Colon (tissue), 2 donors: ENCODE measurements around the gene ELOVL3.
"Not testable (repeated sequence)": the region's sequence is repeated elsewhere in the genome, so short reads cannot be mapped to it uniquely, and the experiment has no call there.

Experiments
- FAIRE-seq: peaks from 2 replicates; lab custom pipeline; 2012; peaks lifted over from hg19 to GRCh38; lab: Jason Lieb, UNC
- donor health status: control.
- donor health status: control.

ELOVL3 gene

GRCh38 chr10:102225646-102226541 lies at the start of gene ELOVL3:
TSS of gene ELOVL3 (plus strand) at chr10:102226299. CDS start at chr10:102226549, 250 bp downstream.
- no peak for FAIRE-seq

GRCh38 chr10:102184606-102185005 lies 41.5 kb upstream of the ELOVL3 start:
- no peak for FAIRE-seq

GRCh38 chr10:102185272-102185671 lies 40.8 kb upstream of the ELOVL3 start:
- FAIRE-seq, result no peak

- FAIRE-seq, result no peak
Observed at GRCh38 chr10:102185811-102186527, 40.1 kb upstream of the ELOVL3 start.

- FAIRE-seq, result no peak
Observed at GRCh38 chr10:102188298-102188940, 37.7 kb upstream of the ELOVL3 start.

- FAIRE-seq, result not testable (repeated sequence)
Observed at GRCh38 chr10:102188941-102189898, 36.9 kb upstream of the ELOVL3 start.

- no peak for FAIRE-seq
Observed at GRCh38 chr10:102191956-102192355, 34.1 kb upstream of the ELOVL3 start.

- no peak for FAIRE-seq
Observed at GRCh38 chr10:102195296-102195870, 30.7 kb upstream of the ELOVL3 start.

GRCh38 chr10:102196893-102197292 lies 29.2 kb upstream of the ELOVL3 start:
- FAIRE-seq, result no peak

- FAIRE-seq, result no peak
Observed at GRCh38 chr10:102198027-102198426, 28.1 kb upstream of the ELOVL3 start.

GRCh38 chr10:102200751-102201640 lies 25.1 kb upstream of the ELOVL3 start:
- FAIRE-seq, result no peak

GRCh38 chr10:102202386-102202785 lies 23.7 kb upstream of the ELOVL3 start:
- FAIRE-seq, result no peak

- FAIRE-seq, result no peak
Observed at GRCh38 chr10:102208311-102209035, 17.6 kb upstream of the ELOVL3 start.

GRCh38 chr10:102211615-102212299 lies 14.3 kb upstream of the ELOVL3 start:
- FAIRE-seq, result no peak

GRCh38 chr10:102213599-102213998 lies 12.5 kb upstream of the ELOVL3 start:
- FAIRE-seq, result not testable (repeated sequence)

GRCh38 chr10:102219370-102219769 lies 6.7 kb upstream of the ELOVL3 start:
- FAIRE-seq, result no peak

GRCh38 chr10:102220612-102221011 lies 5.5 kb upstream of the ELOVL3 start:
- FAIRE-seq, result no peak

- no peak for FAIRE-seq
Observed at GRCh38 chr10:102222797-102223196, 3.3 kb upstream of the ELOVL3 start.

GRCh38 chr10:102226542-102226870 lies 407 bp downstream of the ELOVL3 start:
- no peak for FAIRE-seq
